ENCODE data around the gene SLC2A13. TPM values are rescaled to one million over a fixed set of nuclear protein-coding genes. Genes with fewer than 3 reads are reported as not detected.

Gene SLC2A13
- total RNA-seq, 6 donors from 2014 or later = 9.9 to 25.9 (median 16.0) TPM

- Histone ChIP-seq H3K27me3 (no peaks in the 10 kb centered on the region), H3K36me3 (no peaks in the 10 kb centered on the region), H3K27ac (peak overlapping the region; percentile 73 to 86 (median 77)), H3K4me1 (peaks cover 8 to 32% (median 29%) of the 10 kb centered on the region in 4 donors), H3K4me3 (peak overlapping the region; percentile 60 to 91 (median 80)), H3K9me3 (no peaks in the 10 kb centered on the region)
- ATAC-seq (ENCODE audit: low FRiP score in 2 of 2) (no peak), DNase-seq (peak in 1 of 2 donors; percentile 35)
- WGBS, 2 donors = 15 to 56% methylated on average over 5 to 18 of the region's 20 CpGs
- no peak for TF ChIP-seq EP300 (IDR thresholded peaks at IDR 0.05)
- no peak for TF ChIP-seq POLR2A (IDR thresholded peaks at IDR 0.05)
- TF ChIP-seq CTCF (IDR thresholded peaks at IDR 0.05) = no peak
- no peak for TF ChIP-seq POLR2AphosphoS5 (IDR thresholded peaks at IDR 0.05)
Observed at GRCh38 chr12:40104461-40105264, 1.2 kb downstream of the SLC2A13 start.

GRCh38 chr12:40103043-40103442 lies 2.8 kb downstream of the SLC2A13 start:
- Histone ChIP-seq H3K27me3 (no peaks in the 10 kb centered on the region), H3K27ac (no peak overlapping the region), H3K9me3 (no peaks in the 10 kb centered on the region), H3K4me3 (no peak overlapping the region), H3K36me3 (no peaks in the 10 kb centered on the region), H3K4me1 (peaks cover 8 to 32% (median 29%) of the 10 kb centered on the region in 4 donors)
- 68 to 91% methylated on average over 3 of the region's 3 CpGs for WGBS, 2 donors
- DNase-seq (no peak), ATAC-seq (ENCODE audit: low FRiP score in 2 of 2) (no peak)
- no peak for TF ChIP-seq CTCF (IDR thresholded peaks at IDR 0.05)
- TF ChIP-seq POLR2A (IDR thresholded peaks at IDR 0.05) = no peak
- no peak for TF ChIP-seq POLR2AphosphoS5 (IDR thresholded peaks at IDR 0.05)
- no peak for TF ChIP-seq EP300 (IDR thresholded peaks at IDR 0.05)

GRCh38 chr12:40101747-40102146 lies 4.1 kb downstream of the SLC2A13 start:
- no peak for TF ChIP-seq POLR2AphosphoS5 (IDR thresholded peaks at IDR 0.05)
- no peak for TF ChIP-seq POLR2A (IDR thresholded peaks at IDR 0.05)
- no peak for TF ChIP-seq CTCF (IDR thresholded peaks at IDR 0.05)
- TF ChIP-seq EP300 (IDR thresholded peaks at IDR 0.05) = no peak
- H3K4me1 ChIP-seq = peaks cover 8 to 27% (median 23%) of the 10 kb centered on the region in 4 donors
- no peak overlapping the region for H3K4me3 ChIP-seq
- no peak overlapping the region for H3K27ac ChIP-seq
- no peaks in the 10 kb centered on the region for H3K36me3 ChIP-seq
- ATAC-seq (ENCODE audit: low FRiP score in 2 of 2) (no peak), DNase-seq (no peak)
- 89 to 90% methylated on average over 1 of the region's 1 CpG for WGBS, 2 donors
- no peaks in the 10 kb centered on the region for H3K9me3 ChIP-seq
- H3K27me3 ChIP-seq = no peaks in the 10 kb centered on the region

GRCh38 chr12:40099423-40099853 lies 6.4 kb downstream of the SLC2A13 start:
- WGBS, 2 donors = 48 to 55% methylated on average over 3 of the region's 3 CpGs
- ATAC-seq (ENCODE audit: low FRiP score in 2 of 2) (peak in 1 of 2 donors; percentile 62), DNase-seq (no peak)
- no peak overlapping the region for H3K27ac ChIP-seq
- peaks cover 8 to 14% (median 10%) of the 10 kb centered on the region in 4 donors for H3K4me1 ChIP-seq
- no peaks in the 10 kb centered on the region for H3K36me3 ChIP-seq
- no peak for TF ChIP-seq POLR2AphosphoS5 (IDR thresholded peaks at IDR 0.05)
- TF ChIP-seq POLR2A (IDR thresholded peaks at IDR 0.05) = no peak
- no peak for TF ChIP-seq EP300 (IDR thresholded peaks at IDR 0.05)
- no peak for TF ChIP-seq CTCF (IDR thresholded peaks at IDR 0.05)
- no peak overlapping the region for H3K4me3 ChIP-seq
- no peaks in the 10 kb centered on the region for H3K27me3 ChIP-seq
- no peaks in the 10 kb centered on the region for H3K9me3 ChIP-seq

Data from upper lobe of left lung (tissue), 6 donors.